GM18867 (cell line): ENCODE data around the gene SMARCA4.
"Not testable (repeated sequence)": the region's sequence is repeated elsewhere in the genome, so short reads cannot be mapped to it uniquely, and the experiment has no call there.

Experiments used
- ATAC-seq: cut with Tn5 transposase; IDR thresholded peaks from one replicate; pipeline ENCODE4 v1.9.1; 2021; ENCODE audit warnings: mild to moderate bottlenecking, moderate library complexity; ENCODE audit not compliant: unreplicated experiment

Gene SMARCA4

GRCh38 chr19:10928563-10929401, 32.0 kb upstream of the SMARCA4 start, which contains the start of the genes TIMM29 and YIPF2:
TIMM29 (plus strand) TSS chr19:10928811; CDS start chr19:10928823, 12 bp downstream.
YIPF2 (minus strand) TSS chr19:10928639; CDS start chr19:10928410, 229 bp downstream.
- ATAC-seq, result peak; percentile 77

GRCh38 chr19:10929402-10929794, 31.4 kb upstream of the SMARCA4 start:
- no peak for ATAC-seq

- no peak for ATAC-seq
These were observed 25.3 kb upstream of the SMARCA4 start for GRCh38 chr19:10935371-10936059.

DNA sequence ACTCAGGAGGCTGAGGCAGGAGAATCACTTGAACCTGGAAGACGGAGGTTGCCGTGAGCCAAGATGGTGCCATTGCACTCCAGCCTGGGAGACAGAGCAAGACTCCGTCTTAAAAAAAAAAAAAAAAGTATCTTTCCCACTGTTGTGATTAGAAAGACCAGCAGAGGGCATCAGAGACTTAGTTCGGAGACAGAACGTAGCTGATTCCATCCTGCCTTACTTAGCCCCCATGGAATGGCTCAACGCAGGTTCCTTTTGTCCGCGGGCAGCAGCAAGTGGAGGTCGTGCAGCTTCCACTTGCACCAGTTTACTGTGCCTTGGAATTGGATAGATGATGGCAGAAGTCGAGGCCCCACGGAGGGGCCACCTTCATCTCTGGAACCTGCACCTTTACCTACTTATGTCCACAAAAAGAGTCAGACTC, 24.2 kb upstream of the SMARCA4 start:
- ATAC-seq, result no peak

DNA sequence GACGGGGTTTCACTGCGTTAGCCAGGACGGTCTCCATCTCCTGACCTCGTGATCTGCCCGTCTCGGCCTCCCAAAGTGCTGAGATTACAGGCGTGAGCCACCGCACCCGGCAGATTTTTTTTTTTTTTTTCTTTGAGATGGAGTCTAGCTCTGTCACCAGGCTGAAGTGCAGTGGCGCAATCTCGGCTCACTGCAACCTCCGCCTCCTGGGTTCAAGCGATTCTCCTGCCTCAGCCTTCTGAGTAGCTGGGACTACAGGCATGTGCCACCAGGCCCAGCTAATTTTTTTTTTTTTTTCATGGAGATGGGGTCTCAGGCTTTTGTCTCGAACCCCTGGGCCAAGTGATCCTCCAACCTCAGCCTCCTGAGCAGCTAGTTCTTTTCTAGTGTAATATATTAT, 19.2 kb upstream of the SMARCA4 start:
- ATAC-seq, result not testable (repeated sequence)

DNA sequence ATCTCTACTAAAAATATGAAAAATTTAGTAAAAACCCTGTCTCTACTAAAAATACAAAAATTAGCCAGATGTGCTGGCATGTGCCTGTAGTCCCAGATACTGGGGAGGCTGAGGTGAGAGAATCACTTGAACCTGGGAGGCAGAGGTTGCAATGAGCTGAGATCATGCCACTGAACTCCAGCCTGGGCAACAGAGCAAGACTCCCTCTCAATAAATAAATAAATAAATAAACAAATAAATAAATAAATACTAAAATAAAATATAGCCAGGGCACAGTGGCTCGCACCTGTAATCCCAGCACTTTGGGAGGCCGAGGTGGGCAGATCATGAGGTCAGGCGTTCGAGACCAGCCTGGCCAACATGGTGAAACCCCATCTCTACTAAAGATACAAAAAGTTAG, 17.4 kb upstream of the SMARCA4 start:
- ATAC-seq, result not testable (repeated sequence)

DNA sequence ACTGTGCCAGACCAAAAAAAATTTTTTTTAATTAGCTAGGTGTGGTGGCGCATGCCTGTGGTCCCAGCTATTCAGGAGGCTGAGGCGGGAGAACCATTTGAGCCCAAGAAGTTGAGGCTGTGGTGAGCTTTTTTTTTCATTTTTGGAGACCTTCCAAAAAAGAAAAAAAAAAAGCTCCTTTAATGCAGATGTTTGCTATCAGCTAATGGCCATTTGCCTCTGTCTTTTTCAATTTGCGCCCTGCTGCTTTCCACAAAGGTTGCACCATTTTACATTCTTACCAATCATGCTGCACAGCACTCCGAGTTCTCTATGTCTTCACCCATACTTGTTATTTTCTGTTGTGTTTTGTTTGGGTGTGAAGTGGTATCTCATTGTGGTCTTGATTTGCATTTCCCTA, 15.6 kb upstream of the SMARCA4 start:
- no peak for ATAC-seq

DNA sequence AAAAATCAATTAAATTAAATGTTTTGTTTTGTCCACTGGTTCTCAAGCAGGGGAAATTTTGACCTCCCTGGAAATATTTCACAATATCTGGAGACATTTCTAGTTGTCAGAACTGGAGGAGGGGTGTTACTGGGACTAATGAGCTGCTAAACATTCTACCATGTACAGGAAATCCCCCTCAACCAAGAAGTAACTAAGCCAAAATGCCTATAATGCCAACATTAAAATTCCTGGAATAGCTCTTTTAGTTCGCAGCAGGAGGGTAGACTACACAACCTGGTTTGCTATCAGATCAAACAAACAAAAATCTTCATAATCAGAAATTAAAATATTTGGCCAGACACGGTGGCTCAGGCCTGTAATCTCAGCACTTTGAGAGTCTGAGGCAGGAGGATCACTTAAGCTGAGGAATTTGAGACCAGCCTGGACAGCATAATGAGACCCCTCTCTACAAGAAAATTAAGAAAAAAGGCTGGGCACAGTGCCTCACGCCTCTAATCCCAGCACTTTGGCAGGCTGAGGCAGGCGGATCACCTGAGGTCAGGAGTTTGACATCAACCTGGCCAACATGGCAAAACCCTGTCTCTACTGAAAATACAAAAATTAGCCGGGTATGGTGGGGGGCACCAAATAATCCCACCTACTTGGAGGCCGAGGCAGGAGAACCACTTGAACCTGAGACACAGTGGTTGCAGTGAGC, 13.7 kb upstream of the SMARCA4 start:
- no peak for ATAC-seq

DNA sequence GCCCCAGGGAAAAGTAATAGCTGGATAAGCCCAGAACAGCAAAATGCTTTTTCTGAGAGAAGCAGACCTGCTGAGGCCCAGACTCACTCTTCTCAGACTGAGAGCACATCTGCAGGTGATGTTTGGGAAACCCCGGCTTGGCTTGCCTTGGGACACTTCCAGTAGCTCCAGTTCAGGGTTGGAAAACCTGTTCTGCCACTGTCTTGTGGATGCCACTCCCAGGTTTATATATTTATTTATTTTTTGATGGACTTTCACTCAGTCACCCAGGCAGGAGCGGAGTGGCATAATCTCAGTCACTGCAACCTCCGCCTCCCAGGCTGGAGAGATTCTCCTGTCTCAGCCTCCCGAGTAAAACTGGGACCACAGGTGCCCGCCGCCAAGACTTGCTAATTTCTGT, 8.0 kb upstream of the SMARCA4 start:
- no peak for ATAC-seq

DNA sequence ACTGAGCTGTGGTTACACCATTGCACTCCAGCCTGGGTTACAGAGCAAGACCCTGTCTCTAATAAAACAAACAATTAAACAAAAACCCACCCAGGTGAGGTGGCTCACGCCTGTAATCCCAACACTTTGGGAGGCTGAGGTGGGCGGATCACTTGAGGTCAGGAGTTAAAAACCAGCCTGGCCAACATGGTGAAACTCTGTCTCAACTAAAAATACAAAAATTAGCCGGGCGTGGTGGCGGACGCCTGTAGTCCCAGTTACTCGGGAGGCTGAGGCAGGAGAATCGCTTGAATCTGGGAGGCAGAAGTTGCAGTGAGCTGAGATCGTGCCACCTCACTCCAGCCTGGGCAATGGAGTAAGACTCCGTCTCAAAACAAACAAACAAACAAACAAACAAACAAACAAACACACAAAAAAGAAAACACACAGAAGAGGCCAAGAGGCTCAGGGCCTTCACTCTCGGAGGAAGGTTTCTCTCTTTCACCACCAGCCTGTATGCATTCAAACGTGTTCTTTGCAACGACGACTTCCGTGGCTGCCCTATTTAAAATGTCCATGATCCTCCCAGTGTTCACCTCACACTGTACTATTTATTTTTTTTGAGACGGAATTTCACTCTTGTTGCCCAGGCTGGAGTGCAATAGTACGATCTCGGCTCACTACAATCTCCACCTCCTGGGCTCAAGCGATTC, 1.4 kb upstream of the SMARCA4 start:
- ATAC-seq, result not testable (repeated sequence)

GRCh38 chr19:10961073-10961860, 437 bp downstream of the SMARCA4 start:
- ATAC-seq, result peak; percentile 30

DNA sequence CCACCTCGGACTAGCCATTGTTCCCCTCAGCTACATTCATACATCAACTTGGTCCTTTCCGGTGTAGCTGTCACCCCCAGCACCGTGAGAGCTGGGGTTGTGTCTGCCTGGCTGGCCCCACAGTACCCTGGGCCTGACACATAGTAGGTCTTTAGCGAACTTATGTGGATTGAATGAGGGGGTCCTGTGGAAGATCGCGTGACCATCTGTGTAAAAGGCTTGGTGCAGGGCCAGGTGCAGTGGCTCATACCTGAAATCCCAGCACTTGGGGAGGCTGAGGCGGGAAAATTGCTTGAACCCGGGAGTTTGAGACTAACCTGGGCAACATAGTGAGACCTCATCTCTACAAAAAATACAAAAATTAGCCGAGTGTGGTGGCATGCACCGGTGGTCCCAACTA, 2.0 kb downstream of the SMARCA4 start:
- no peak for ATAC-seq

DNA sequence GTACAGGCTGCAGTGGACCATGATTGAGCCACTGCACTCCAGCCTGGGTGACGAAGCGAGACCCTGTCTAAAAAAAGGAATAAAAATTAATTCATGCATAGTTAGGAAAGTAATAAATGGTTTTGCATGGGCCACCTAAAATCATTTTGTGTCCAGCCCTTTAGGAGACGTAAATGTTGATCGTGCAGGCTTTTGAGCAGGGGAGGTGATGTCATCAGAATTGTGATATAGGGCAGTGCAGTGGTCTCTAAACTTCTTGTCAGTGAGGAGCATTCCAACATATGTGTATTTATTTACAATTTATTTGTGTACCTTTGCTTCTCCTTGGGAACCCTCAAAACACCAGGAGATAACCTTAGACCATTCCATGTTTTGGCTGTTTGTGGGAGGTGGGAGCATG, 3.0 kb downstream of the SMARCA4 start:
- ATAC-seq, result no peak

DNA sequence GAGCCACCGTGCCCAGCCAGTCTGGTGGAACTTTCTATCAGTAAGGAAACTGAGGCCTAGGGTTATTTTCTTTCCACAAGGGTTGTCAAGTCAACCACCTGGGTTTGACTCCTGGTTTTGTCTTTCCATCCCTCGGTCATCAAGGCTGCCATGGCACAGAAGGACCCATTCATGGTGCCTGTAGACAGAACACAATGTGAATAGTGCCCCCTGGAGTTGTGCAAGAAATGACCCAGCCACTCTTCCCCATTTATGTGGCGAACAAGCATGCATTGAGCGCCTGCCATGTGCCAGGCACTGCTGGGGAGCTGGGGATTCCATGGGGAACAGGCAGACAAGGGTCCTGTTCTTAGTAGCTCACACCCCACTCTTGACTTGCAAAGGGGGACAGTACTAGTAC, 4.1 kb downstream of the SMARCA4 start:
- no peak for ATAC-seq

- ATAC-seq, result no peak
These were observed 4.6 kb downstream of the SMARCA4 start for GRCh38 chr19:10965398-10965797.

DNA sequence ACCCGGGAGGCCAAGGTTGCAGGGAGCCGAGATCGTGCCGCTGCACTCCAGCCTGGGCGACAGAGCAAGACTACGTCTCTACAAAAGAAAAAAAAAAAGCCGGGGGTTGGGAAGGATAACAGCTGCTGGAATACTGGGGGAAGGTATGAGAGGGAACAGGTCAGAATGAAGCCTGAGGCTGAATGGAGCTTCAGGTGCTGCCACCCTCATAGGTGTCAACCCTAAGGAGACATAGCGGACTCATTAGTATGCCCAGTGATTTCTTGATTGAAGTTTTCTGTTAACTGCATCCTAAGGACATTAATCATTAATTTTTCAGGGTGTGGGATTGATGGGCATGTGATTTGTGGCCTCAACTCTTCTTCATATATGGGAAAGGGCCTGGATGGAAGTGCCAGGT, 6.0 kb downstream of the SMARCA4 start:
- no peak for ATAC-seq

DNA sequence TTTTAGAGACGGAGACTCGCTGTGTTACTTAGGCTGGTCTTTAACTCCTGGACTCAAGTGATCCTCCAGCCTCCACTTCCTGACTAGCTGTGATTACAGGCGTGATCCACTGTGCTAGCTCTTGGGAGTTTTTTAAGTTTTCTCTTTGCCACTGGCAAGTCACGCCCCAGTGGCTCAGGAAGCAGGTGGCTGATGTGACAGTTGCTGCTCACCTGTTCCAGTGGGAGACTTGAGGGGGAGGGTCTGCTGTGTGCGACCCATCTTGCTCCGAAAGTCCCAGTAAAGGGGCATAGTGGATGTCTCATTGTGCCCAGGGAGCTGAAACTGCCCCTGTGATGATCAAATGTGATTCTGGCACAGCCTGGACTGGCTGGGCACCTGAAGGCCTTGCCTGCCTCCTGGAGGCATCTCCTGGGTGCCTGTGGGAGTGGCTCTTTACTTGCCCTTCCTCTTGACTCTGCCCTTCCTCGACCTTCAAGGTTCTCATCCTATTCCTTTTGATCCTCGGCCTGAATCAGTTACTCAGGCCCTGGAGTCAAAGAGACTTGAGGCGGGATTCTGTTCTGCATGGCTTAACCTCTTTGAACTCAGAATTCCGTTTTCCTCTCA, 7.8 kb downstream of the SMARCA4 start:
- ATAC-seq, result no peak

GRCh38 chr19:10971107-10971726, 10.4 kb downstream of the SMARCA4 start:
- ATAC-seq, result no peak
